H9 (cell line): Measurements from ENCODE around the gene CYP24A1. TPM values are rescaled to one million over a fixed set of nuclear protein-coding genes. Genes with fewer than 3 reads are reported as not detected.

ENCODE experiments used
- DNase-seq: peaks from one replicate; pipeline ENCODE4 v3.0.0-alpha.2; 2017
- H2AFZ ChIP-seq: one replicate; pipeline ENCODE4 v1.6.1; 2013; ENCODE audit warnings: mild to moderate bottlenecking, low read length, control low read depth, moderate library complexity
- H2AK5ac ChIP-seq: 2 replicates; pipeline ENCODE4 v1.6.1; 2013; ENCODE audit warnings: low read length, control low read depth, mixed read lengths; ENCODE audit not compliant: insufficient read length
- H2BK120ac ChIP-seq: one replicate; pipeline ENCODE4 v1.6.1; 2013; ENCODE audit warnings: low read depth, mild to moderate bottlenecking, low read length, control low read depth, inconsistent platforms; ENCODE audit not compliant: poor library complexity, severe bottlenecking
- H2BK12ac ChIP-seq: 2 replicates; pipeline ENCODE4 v1.6.1; 2013; ENCODE audit warnings: low read length, control low read depth, mixed read lengths, low read depth; ENCODE audit not compliant: insufficient read length
- H2BK15ac ChIP-seq: 2 replicates; pipeline ENCODE4 v1.6.1; 2013; ENCODE audit warnings: low read depth, low read length, control low read depth
- H2BK20ac ChIP-seq: one replicate; pipeline ENCODE4 v1.6.1; 2013; ENCODE audit warnings: low read depth, mild to moderate bottlenecking, low read length, control low read depth, inconsistent platforms; ENCODE audit not compliant: poor library complexity, severe bottlenecking
- H2BK5ac ChIP-seq: 2 replicates; pipeline ENCODE4 v1.6.1; 2013; ENCODE audit warnings: low read length, control low read depth, mixed read lengths; ENCODE audit not compliant: insufficient read length
- H3K14ac ChIP-seq: 2 replicates; pipeline ENCODE4 v1.6.1; 2013; ENCODE audit warnings: low read length, control low read depth; ENCODE audit not compliant: insufficient read depth
- H3K18ac ChIP-seq: 2 replicates; pipeline ENCODE4 v1.6.1; 2013; ENCODE audit warnings: low read depth, mild to moderate bottlenecking, mixed read lengths, low read length, control low read depth; ENCODE audit not compliant: insufficient read length
- H3K23ac ChIP-seq: 2 replicates; pipeline ENCODE4 v1.6.1; 2013; ENCODE audit warnings: low read length, control low read depth, mixed read lengths, low read depth; ENCODE audit not compliant: insufficient read length
- H3K23me2 ChIP-seq: 2 replicates; pipeline ENCODE4 v1.6.1; 2013; ENCODE audit warnings: low read depth, mild to moderate bottlenecking, mixed read lengths, low read length, control low read depth; ENCODE audit not compliant: insufficient read length, poor library complexity, severe bottlenecking
- H3K27ac ChIP-seq: 2 replicates; pipeline ENCODE4 v1.5.1; 2013; ENCODE audit warnings: low read length, control low read depth, mixed read lengths, low read depth; ENCODE audit not compliant: insufficient read length
- H3K27me3 ChIP-seq: 2 replicates; pipeline ENCODE4 v1.6.1; 2013; ENCODE audit warnings: low read length, control low read depth, inconsistent platforms; ENCODE audit not compliant: insufficient read depth
- H3K4ac ChIP-seq: 2 replicates; pipeline ENCODE4 v1.6.1; 2013; ENCODE audit warnings: low read depth, mild to moderate bottlenecking, control low read depth, inconsistent platforms, low read length, moderate library complexity
- H3K4me1 ChIP-seq: 2 replicates; pipeline ENCODE4 v1.6.1; 2013; ENCODE audit warnings: low read length, control low read depth, inconsistent platforms; ENCODE audit not compliant: insufficient read depth
- H3K4me2 ChIP-seq: 2 replicates; pipeline ENCODE4 v1.6.1; 2013; ENCODE audit warnings: low read length, control low read depth, mixed read lengths; ENCODE audit not compliant: insufficient read length, insufficient read depth
- H3K56ac ChIP-seq: 2 replicates; pipeline ENCODE4 v1.6.1; 2013; ENCODE audit warnings: low read depth, mild to moderate bottlenecking, mixed read lengths, low read length, control low read depth; ENCODE audit not compliant: insufficient read length
- H3K79me1 ChIP-seq: 2 replicates; pipeline ENCODE4 v1.6.1; 2013; ENCODE audit warnings: low read depth, mild to moderate bottlenecking, moderate library complexity, low read length, control low read depth, inconsistent platforms; ENCODE audit not compliant: insufficient read depth, poor library complexity, severe bottlenecking
- H3K79me2 ChIP-seq: 2 replicates; pipeline ENCODE4 v1.6.1; 2013; ENCODE audit warnings: low read length, control low read depth, inconsistent platforms; ENCODE audit not compliant: insufficient read depth
- H3K9ac ChIP-seq: 2 replicates; pipeline ENCODE4 v1.6.1; 2013; ENCODE audit warnings: low read length, control low read depth, mixed read lengths; ENCODE audit not compliant: insufficient read length; ENCODE audit errors: extremely low read depth
- H3K9me3 ChIP-seq: one replicate; pipeline ENCODE4 v1.6.1; 2013; ENCODE audit warnings: low read depth, low read length, inconsistent platforms; ENCODE audit not compliant: control insufficient read depth
- H3T11ph ChIP-seq: one replicate; pipeline ENCODE4 v1.6.1; 2013; ENCODE audit warnings: mild to moderate bottlenecking, low read length, control low read depth, inconsistent platforms
- H4K20me1 ChIP-seq: one replicate; pipeline ENCODE4 v1.6.1; 2013; ENCODE audit not compliant: control insufficient read depth, insufficient read length, insufficient read depth
- H4K5ac ChIP-seq: 2 replicates; pipeline ENCODE4 v1.6.1; 2013; ENCODE audit warnings: low read depth, mild to moderate bottlenecking, mixed read lengths, low read length, control low read depth; ENCODE audit not compliant: insufficient read length
- H4K8ac ChIP-seq: replicated peaks from 2 replicates; pipeline ENCODE4 v1.6.1; 2013; ENCODE audit warnings: low read length, control low read depth, mixed read lengths, low read depth; ENCODE audit not compliant: insufficient read length
- H4K91ac ChIP-seq: 2 replicates; pipeline ENCODE4 v1.6.1; 2013; ENCODE audit warnings: low read depth, mild to moderate bottlenecking, moderate library complexity, mixed read lengths, low read length, control low read depth; ENCODE audit not compliant: insufficient read length
- H3K27ac Mint-ChIP-seq, 3 experiments: 2 replicates in 2 of 3; 3 replicates in 1 of 3; pipeline ENCODE4 v1.8.0; 2020 to 2021; ENCODE audit warnings: mixed read lengths in 3 of 3, mild to moderate bottlenecking in 1 of 3, moderate library complexity in 1 of 3
- H3K27me3 Mint-ChIP-seq: 2 replicates; pipeline ENCODE4 v1.8.0; 2021; ENCODE audit warnings: low read depth, mild to moderate bottlenecking, moderate library complexity, mixed read lengths
- H3K36me3 Mint-ChIP-seq, 3 experiments: 2 replicates in 2 of 3; 3 replicates in 1 of 3; pipeline ENCODE4 v1.8.0; 2020 to 2021; ENCODE audit warnings: low read depth in 3 of 3, mixed read lengths in 3 of 3; ENCODE audit not compliant: insufficient read depth in 1 of 3
- H3K4me1 Mint-ChIP-seq, 2 experiments: 2 replicates each; pipeline ENCODE4 v1.8.0; 2020; ENCODE audit warnings: mixed read lengths in 2 of 2
- H3K4me3 Mint-ChIP-seq, 2 experiments: 2 replicates in 1 of 2; 3 replicates in 1 of 2; pipeline ENCODE4 v1.8.0; 2020 to 2021; ENCODE audit warnings: mild to moderate bottlenecking in 2 of 2, mixed read lengths in 2 of 2, moderate library complexity in 1 of 2
- H3K9me3 Mint-ChIP-seq, 2 experiments: 2 replicates in 1 of 2; 3 replicates in 1 of 2; pipeline ENCODE4 v1.8.0; 2020; ENCODE audit warnings: mild to moderate bottlenecking in 2 of 2, mixed read lengths in 2 of 2, moderate library complexity in 1 of 2
- WGBS: extraction: QIAGEN DNeasy Blood & Tissue Kit; methylation state at CpG from one replicate; pipeline ENCODE4 v1.1.7; 2013; ENCODE audit warnings: missing lambda C conversion rate, low lambda C conversion rate, mixed read lengths; ENCODE audit not compliant: insufficient read length; ENCODE audit errors: extremely low coverage; 5-methylcytosine and 5-hydroxymethylcytosine counted together
- total RNA-seq: library from RNA; stranded (reverse); gene quantifications from 2 replicates; pipeline ENCODE4 v1.2.1, GENCODE V29; 2021
- TF ChIP-seq, protein P1 (sequence below): fragments of 200-600 bp; sonication (generic); conservative IDR thresholded peaks from 3 replicates; pipeline ENCODE4 v1.8.0; 2021; ENCODE audit warnings: antibody characterized with exemption, mild to moderate bottlenecking

Gene CYP24A1
- total RNA-seq, 1 experiment from 2014 or later: not detected

DNA sequence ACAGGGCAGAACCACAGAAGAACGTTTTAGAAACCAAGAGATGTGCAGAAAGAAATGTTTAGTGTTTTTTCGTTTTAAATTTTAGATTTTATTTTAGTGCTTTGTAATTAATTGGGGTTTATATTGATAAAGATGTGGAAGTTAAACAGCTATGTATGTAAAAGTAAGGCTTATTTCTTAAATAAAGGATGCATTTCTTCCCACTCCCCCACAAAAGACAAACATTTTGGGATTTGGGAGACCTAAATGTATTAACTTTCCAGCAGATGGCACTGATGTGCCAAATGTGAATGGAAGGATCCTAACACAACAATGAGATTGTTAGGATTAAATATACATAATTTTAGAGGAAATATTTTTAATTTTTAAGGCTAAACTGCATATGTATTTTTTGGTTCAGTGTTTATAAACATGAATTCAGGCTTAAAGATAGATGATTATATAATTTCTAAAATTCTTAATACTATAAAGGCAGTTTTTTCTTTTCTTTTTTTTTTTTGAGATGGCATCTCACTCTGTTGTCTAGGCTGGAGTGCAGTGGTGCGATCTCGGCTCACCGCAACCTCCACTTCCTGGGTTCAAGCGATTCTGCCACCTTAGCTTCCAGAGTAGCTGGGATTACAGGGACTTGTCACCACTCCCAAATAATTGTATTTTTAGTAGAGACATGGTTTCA, 46.1 kb upstream of the CYP24A1 start:
- H3K14ac ChIP-seq: no peak overlapping the region
- no peak overlapping the region for H3K56ac ChIP-seq
- H3K27ac Mint-ChIP-seq: no peak overlapping the region
- no peaks in the 10 kb centered on the region for H3K27me3 ChIP-seq
- no peak overlapping the region for H3K4ac ChIP-seq
- no peak overlapping the region for H3K23ac ChIP-seq
- H3K4me1 ChIP-seq: peaks cover 5% of the 10 kb centered on the region; the same call in 1 of the 2 replicates
- 100% methylated on average over 1 of the region's 6 CpGs for WGBS
- H3K9me3 Mint-ChIP-seq: no peaks in the 10 kb centered on the region
- no peak for DNase-seq
- H2BK20ac ChIP-seq: no peak overlapping the region
- H2BK120ac ChIP-seq: no peak overlapping the region
- H4K20me1 ChIP-seq: no peaks in the 10 kb centered on the region
- no peak overlapping the region for H2BK5ac ChIP-seq
- TF ChIP-seq, protein P1, sequence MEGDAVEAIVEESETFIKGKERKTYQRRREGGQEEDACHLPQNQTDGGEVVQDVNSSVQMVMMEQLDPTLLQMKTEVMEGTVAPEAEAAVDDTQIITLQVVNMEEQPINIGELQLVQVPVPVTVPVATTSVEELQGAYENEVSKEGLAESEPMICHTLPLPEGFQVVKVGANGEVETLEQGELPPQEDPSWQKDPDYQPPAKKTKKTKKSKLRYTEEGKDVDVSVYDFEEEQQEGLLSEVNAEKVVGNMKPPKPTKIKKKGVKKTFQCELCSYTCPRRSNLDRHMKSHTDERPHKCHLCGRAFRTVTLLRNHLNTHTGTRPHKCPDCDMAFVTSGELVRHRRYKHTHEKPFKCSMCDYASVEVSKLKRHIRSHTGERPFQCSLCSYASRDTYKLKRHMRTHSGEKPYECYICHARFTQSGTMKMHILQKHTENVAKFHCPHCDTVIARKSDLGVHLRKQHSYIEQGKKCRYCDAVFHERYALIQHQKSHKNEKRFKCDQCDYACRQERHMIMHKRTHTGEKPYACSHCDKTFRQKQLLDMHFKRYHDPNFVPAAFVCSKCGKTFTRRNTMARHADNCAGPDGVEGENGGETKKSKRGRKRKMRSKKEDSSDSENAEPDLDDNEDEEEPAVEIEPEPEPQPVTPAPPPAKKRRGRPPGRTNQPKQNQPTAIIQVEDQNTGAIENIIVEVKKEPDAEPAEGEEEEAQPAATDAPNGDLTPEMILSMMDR: peak; percentile 70
- no peaks in the 10 kb centered on the region for H3K9me3 ChIP-seq
- no peak overlapping the region for H2AK5ac ChIP-seq
- no peaks in the 10 kb centered on the region for H3K79me1 ChIP-seq
- no peak overlapping the region for H2BK15ac ChIP-seq
- H3K23me2 ChIP-seq: no peaks in the 10 kb centered on the region
- no peaks in the 10 kb centered on the region for H3K27me3 Mint-ChIP-seq
- no peak overlapping the region for H3T11ph ChIP-seq
- peaks cover 16 to 37% (median 33%) of the 10 kb centered on the region in 3 experiments; a peak in 6 of 7 replicates for H3K36me3 Mint-ChIP-seq
- H3K9ac ChIP-seq: no peak overlapping the region
- no peak overlapping the region for H3K27ac ChIP-seq
- no peak overlapping the region for H3K4me3 Mint-ChIP-seq
- H3K4me1 Mint-ChIP-seq: peaks cover 35 to 43% of the 10 kb centered on the region in 2 experiments
- H2AFZ ChIP-seq: no peak overlapping the region
- H4K5ac ChIP-seq: no peak overlapping the region
- H3K4me2 ChIP-seq: no peak overlapping the region
- H3K18ac ChIP-seq: no peak overlapping the region
- no peaks in the 10 kb centered on the region for H3K79me2 ChIP-seq
- H2BK12ac ChIP-seq: no peak overlapping the region
- H4K8ac ChIP-seq: no peak overlapping the region
- no peak overlapping the region for H4K91ac ChIP-seq
